GM23338 (cell line): ENCODE measurements around the gene SPATS2. TPM values are rescaled to one million over a fixed set of nuclear protein-coding genes. Genes with fewer than 3 reads are reported as not detected.

ENCODE experiments used
- ATAC-seq: fragments of 200-7000 bp; cut with Tn5 transposase; 3 replicates; pipeline ENCODE4 v1.9.1; 2020
- DNase-seq: peaks from one replicate; pipeline ENCODE4 v3.0.0-alpha.2; 2015; ENCODE audit warnings: low spot score
- H2AFZ ChIP-seq: fragments of 200-600 bp; sonication (generic); 2 replicates; pipeline ENCODE4 v1.8.0; 2016; ENCODE audit warnings: antibody characterized with exemption, mild to moderate bottlenecking, moderate library complexity
- H3F3A ChIP-seq: fragments of 200-600 bp; sonication (generic); replicated peaks from 2 replicates; pipeline ENCODE4 v1.8.0; 2017; ENCODE audit warnings: antibody characterized with exemption, mixed run types, low read depth
- H3K27ac ChIP-seq: fragments of 200-600 bp; sonication (generic); 2 replicates; pipeline ENCODE4 v1.6.1; 2016; ENCODE audit warnings: low read depth
- H3K27me3 ChIP-seq: fragments of 200-600 bp; sonication (generic); 2 replicates; pipeline ENCODE4 v1.8.0; 2016; ENCODE audit warnings: mild to moderate bottlenecking, mixed run types, moderate library complexity; ENCODE audit not compliant: insufficient read depth
- H3K36me3 ChIP-seq: fragments of 200-600 bp; sonication (generic); 2 replicates; pipeline ENCODE4 v1.8.0; 2016; ENCODE audit warnings: mild to moderate bottlenecking; ENCODE audit not compliant: insufficient read depth
- H3K4me1 ChIP-seq: fragments of 200-600 bp; sonication (generic); 2 replicates; pipeline ENCODE4 v1.8.0; 2016; ENCODE audit warnings: mild to moderate bottlenecking, moderate library complexity; ENCODE audit not compliant: insufficient read depth
- H3K4me2 ChIP-seq: fragments of 200-600 bp; sonication (generic); 2 replicates; pipeline ENCODE4 v1.7.1; 2017; ENCODE audit warnings: mixed run types
- H3K4me3 ChIP-seq: fragments of 200-600 bp; sonication (generic); 2 replicates; pipeline ENCODE4 v1.6.1; 2016; ENCODE audit warnings: mixed run types
- H3K79me2 ChIP-seq: fragments of 200-600 bp; sonication (generic); replicated peaks from 2 replicates; pipeline ENCODE4 v1.8.0; 2017; ENCODE audit warnings: mild to moderate bottlenecking; ENCODE audit not compliant: insufficient read depth
- H3K9me2 ChIP-seq: fragments of 200-600 bp; sonication (generic); 2 replicates; pipeline ENCODE4 v1.8.0; 2017; ENCODE audit not compliant: insufficient read depth
- H4K20me1 ChIP-seq: fragments of 200-600 bp; sonication (generic); replicated peaks from 2 replicates; pipeline ENCODE4 v1.8.0; 2017; ENCODE audit warnings: mild to moderate bottlenecking; ENCODE audit not compliant: insufficient read depth
- H3K27ac Mint-ChIP-seq: 2 replicates; pipeline ENCODE4 v1.8.0; 2020; ENCODE audit warnings: inconsistent platforms, mild to moderate bottlenecking, moderate library complexity, mixed read lengths
- H3K27me3 Mint-ChIP-seq: 3 replicates; pipeline ENCODE4 v1.8.0; 2022; ENCODE audit warnings: low read depth, mild to moderate bottlenecking, moderate library complexity, mixed read lengths, inconsistent platforms; ENCODE audit not compliant: insufficient read depth, poor library complexity
- H3K36me3 Mint-ChIP-seq: 3 replicates; pipeline ENCODE4 v1.8.0; 2021; ENCODE audit warnings: low read depth, mild to moderate bottlenecking, inconsistent platforms, moderate library complexity, mixed read lengths
- H3K4me1 Mint-ChIP-seq: 3 replicates; pipeline ENCODE4 v1.8.0; 2020; ENCODE audit warnings: mild to moderate bottlenecking, inconsistent platforms, mixed read lengths
- H3K4me3 Mint-ChIP-seq: 3 replicates; pipeline ENCODE4 v1.8.0; 2021; ENCODE audit warnings: moderate library complexity, mild to moderate bottlenecking, inconsistent platforms, mixed read lengths
- H3K9me3 Mint-ChIP-seq: 3 replicates; pipeline ENCODE4 v1.8.0; 2020; ENCODE audit warnings: moderate library complexity, mild to moderate bottlenecking, inconsistent platforms, mixed read lengths
- EZH2phosphoT487 ChIP-seq: fragments of 200-600 bp; sonication (generic); IDR thresholded peaks from one replicate; pipeline ENCODE4 v1.8.1; 2018; ENCODE audit warnings: antibody characterized with exemption; ENCODE audit not compliant: unreplicated experiment
- ZNF114 ChIP-seq: fragments of 250-450 bp; sonication (Bioruptor Pico); IDR thresholded peaks from 2 replicates; pipeline ENCODE4 v1.5.0; 2020; ENCODE audit warnings: mild to moderate bottlenecking, moderate library complexity
- polyA plus RNA-seq: library from polyadenylated mRNA; unstranded; fragments of >200 nt; fragmentation: Nextera tagmentation; extraction: Ambion mirVana; gene quantifications from 2 replicates; pipeline ENCODE4 v1.2.1, GENCODE V29; 2016
- total RNA-seq: library from RNA; depleted of rRNA; stranded (reverse); fragments of >200 nt; shearing (Covaris generic); gene quantifications from 2 replicates; pipeline ENCODE4 v1.2.3, GENCODE V29; 2014
- TF ChIP-seq, protein P1 (sequence below): fragments of 250-450 bp; sonication (Bioruptor Pico); IDR thresholded peaks from 2 replicates; pipeline ENCODE4 v1.5.0; 2020; ENCODE audit warnings: mild to moderate bottlenecking, moderate library complexity

SPATS2 gene
- total and polyA plus RNA-seq, 2 experiments from 2014 or later: 20.6 to 61.0 TPM

DNA sequence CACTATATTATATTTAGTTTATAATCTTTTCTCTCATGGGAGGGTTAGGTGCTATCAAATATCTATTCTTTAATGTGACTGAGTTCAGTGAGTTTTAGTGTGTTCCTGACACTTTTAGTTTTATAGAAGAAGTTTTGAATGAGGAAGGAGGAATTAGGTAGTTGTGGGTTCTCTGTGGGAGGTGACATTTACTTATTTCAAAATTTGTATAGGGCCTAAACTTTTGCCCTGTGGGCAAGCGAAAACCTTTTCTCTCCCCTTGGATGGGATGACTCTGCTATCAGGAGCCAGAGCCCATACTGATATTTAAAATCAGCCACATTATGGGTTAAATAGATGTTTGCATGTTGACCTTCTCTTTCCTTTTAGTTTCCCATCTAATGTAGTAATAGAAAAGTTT lies 43.6 kb downstream of the SPATS2 start (continued):
- TF ChIP-seq, protein P1, sequence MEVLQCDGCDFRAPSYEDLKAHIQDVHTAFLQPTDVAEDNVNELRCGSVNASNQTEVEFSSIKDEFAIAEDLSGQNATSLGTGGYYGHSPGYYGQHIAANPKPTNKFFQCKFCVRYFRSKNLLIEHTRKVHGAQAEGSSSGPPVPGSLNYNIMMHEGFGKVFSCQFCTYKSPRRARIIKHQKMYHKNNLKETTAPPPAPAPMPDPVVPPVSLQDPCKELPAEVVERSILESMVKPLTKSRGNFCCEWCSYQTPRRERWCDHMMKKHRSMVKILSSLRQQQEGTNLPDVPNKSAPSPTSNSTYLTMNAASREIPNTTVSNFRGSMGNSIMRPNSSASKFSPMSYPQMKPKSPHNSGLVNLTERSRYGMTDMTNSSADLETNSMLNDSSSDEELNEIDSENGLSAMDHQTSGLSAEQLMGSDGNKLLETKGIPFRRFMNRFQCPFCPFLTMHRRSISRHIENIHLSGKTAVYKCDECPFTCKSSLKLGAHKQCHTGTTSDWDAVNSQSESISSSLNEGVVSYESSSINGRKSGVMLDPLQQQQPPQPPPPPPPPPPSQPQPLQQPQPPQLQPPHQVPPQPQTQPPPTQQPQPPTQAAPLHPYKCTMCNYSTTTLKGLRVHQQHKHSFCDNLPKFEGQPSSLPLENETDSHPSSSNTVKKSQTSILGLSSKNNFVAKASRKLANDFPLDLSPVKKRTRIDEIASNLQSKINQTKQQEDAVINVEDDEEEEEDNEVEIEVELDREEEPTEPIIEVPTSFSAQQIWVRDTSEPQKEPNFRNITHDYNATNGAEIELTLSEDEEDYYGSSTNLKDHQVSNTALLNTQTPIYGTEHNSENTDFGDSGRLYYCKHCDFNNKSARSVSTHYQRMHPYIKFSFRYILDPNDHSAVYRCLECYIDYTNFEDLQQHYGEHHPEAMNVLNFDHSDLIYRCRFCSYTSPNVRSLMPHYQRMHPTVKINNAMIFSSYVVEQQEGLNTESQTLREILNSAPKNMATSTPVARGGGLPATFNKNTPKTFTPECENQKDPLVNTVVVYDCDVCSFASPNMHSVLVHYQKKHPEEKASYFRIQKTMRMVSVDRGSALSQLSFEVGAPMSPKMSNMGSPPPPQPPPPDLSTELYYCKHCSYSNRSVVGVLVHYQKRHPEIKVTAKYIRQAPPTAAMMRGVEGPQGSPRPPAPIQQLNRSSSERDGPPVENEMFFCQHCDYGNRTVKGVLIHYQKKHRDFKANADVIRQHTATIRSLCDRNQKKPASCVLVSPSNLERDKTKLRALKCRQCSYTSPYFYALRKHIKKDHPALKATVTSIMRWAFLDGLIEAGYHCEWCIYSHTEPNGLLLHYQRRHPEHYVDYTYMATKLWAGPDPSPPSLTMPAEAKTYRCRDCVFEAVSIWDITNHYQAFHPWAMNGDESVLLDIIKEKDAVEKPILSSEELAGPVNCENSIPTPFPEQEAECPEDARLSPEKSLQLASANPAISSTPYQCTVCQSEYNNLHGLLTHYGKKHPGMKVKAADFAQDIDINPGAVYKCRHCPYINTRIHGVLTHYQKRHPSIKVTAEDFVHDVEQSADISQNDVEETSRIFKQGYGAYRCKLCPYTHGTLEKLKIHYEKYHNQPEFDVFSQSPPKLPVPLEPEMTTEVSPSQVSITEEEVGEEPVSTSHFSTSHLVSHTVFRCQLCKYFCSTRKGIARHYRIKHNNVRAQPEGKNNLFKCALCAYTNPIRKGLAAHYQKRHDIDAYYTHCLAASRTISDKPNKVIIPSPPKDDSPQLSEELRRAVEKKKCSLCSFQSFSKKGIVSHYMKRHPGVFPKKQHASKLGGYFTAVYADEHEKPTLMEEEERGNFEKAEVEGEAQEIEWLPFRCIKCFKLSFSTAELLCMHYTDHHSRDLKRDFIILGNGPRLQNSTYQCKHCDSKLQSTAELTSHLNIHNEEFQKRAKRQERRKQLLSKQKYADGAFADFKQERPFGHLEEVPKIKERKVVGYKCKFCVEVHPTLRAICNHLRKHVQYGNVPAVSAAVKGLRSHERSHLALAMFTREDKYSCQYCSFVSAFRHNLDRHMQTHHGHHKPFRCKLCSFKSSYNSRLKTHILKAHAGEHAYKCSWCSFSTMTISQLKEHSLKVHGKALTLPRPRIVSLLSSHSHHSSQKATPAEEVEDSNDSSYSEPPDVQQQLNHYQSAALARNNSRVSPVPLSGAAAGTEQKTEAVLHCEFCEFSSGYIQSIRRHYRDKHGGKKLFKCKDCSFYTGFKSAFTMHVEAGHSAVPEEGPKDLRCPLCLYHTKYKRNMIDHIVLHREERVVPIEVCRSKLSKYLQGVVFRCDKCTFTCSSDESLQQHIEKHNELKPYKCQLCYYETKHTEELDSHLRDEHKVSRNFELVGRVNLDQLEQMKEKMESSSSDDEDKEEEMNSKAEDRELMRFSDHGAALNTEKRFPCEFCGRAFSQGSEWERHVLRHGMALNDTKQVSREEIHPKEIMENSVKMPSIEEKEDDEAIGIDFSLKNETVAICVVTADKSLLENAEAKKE: no peak
- TF ChIP-seq EZH2phosphoT487: no peak

DNA sequence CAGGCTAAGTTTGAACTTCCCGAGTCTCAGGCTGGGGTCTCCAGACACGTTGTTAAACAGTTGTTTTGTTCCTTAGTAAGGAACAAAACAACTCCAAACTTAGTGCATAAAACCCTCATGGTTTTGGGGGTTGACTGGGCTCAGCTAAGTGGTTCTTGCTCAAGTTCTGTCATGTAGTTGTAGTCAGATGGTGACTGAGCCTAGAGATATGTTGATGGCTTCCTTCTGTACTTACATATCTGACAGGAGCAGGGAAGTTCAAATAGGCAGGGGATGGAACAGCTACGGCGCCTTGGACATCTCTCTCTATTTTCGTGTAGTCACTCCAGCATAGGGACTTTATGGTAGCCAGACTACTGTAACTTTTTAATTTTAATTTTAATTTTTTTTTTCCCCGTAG lies 45.7 kb downstream of the SPATS2 start:
- H3K79me2 ChIP-seq: no peaks in the 10 kb centered on the region; the same call in 1 of the 2 replicates
- no peaks in the 10 kb centered on the region; the same call in 1 of the 2 replicates for H3K4me1 ChIP-seq
- H3K36me3 ChIP-seq: no peaks in the 10 kb centered on the region
- no peak overlapping the region for H3K27ac ChIP-seq
- Mint-ChIP-seq H3K36me3 (no peaks in the 10 kb centered on the region), H3K9me3 (no peaks in the 10 kb centered on the region), H3K27me3 (no peaks in the 10 kb centered on the region), H3K4me3 (no peak overlapping the region), H3K27ac (no peak overlapping the region), H3K4me1 (peaks cover 11% of the 10 kb centered on the region)
- DNase-seq: no peak
- no peak overlapping the region for H3K4me3 ChIP-seq
- H4K20me1 ChIP-seq: peaks cover 4% of the 10 kb centered on the region; the same call in 1 of the 2 replicates
- H2AFZ ChIP-seq: no peak overlapping the region
- TF ChIP-seq, protein P1: no peak
- TF ChIP-seq ZNF114 (CRISPR knock-in tag): no peak
- no peak overlapping the region for H3K4me2 ChIP-seq
- no peak for ATAC-seq
- H3K9me2 ChIP-seq: no peaks in the 10 kb centered on the region
- no peaks in the 10 kb centered on the region for H3K27me3 ChIP-seq
- no peaks in the 10 kb centered on the region for H3F3A ChIP-seq
